GM19463 (cell line): Measurements from ENCODE around the gene SERPINA12.
"Not testable (repeated sequence)": the region's sequence is repeated elsewhere in the genome, so short reads cannot be mapped to it uniquely, and the experiment has no call there.

ENCODE experiments used
- ATAC-seq: cut with Tn5 transposase; IDR thresholded peaks from one replicate; pipeline ENCODE4 v1.9.1; 2021; ENCODE audit warnings: mild to moderate bottlenecking, moderate library complexity; ENCODE audit not compliant: unreplicated experiment

Gene SERPINA12

GRCh38 chr14:94494085-94494484 lies 15.2 kb downstream of the SERPINA12 start:
- no peak for ATAC-seq

GRCh38 chr14:94491511-94491910 lies 17.8 kb downstream of the SERPINA12 start:
- no peak for ATAC-seq

GRCh38 chr14:94489336-94489735 lies 19.9 kb downstream of the SERPINA12 start:
- ATAC-seq: no peak

- ATAC-seq: no peak
These were observed 22.4 kb downstream of the SERPINA12 start for GRCh38 chr14:94486883-94487282.

- ATAC-seq: no peak
These were observed 23.1 kb downstream of the SERPINA12 start for GRCh38 chr14:94485944-94486841.

- no peak for ATAC-seq
These were observed 24.8 kb downstream of the SERPINA12 start for GRCh38 chr14:94484481-94484880.

GRCh38 chr14:94483729-94484275 lies 25.5 kb downstream of the SERPINA12 start:
- no peak for ATAC-seq

- peak; percentile 71 for ATAC-seq
These were observed 26.2 kb downstream of the SERPINA12 start for GRCh38 chr14:94483071-94483451.

GRCh38 chr14:94482132-94483070 lies 26.9 kb downstream of the SERPINA12 start:
- ATAC-seq: not testable (repeated sequence)

- peak; percentile 67 for ATAC-seq
These were observed 27.7 kb downstream of the SERPINA12 start for GRCh38 chr14:94481468-94482131.

GRCh38 chr14:94480809-94481208 lies 28.5 kb downstream of the SERPINA12 start:
- no peak for ATAC-seq

GRCh38 chr14:94478420-94478819 lies 30.8 kb downstream of the SERPINA12 start:
- ATAC-seq: no peak

GRCh38 chr14:94476023-94476422 lies 33.2 kb downstream of the SERPINA12 start, which contains the start of gene SERPINA9:
SERPINA9 (minus strand) TSS chr14:94476197; CDS start chr14:94469840, 6,357 bp downstream.
- no peak for ATAC-seq

GRCh38 chr14:94474581-94475031 lies 34.7 kb downstream of the SERPINA12 start:
- no peak for ATAC-seq

- no peak for ATAC-seq
These were observed 35.4 kb downstream of the SERPINA12 start for GRCh38 chr14:94473666-94474410.

GRCh38 chr14:94472842-94473241 lies 36.4 kb downstream of the SERPINA12 start:
- ATAC-seq: no peak

- no peak for ATAC-seq
These were observed 38.2 kb downstream of the SERPINA12 start for GRCh38 chr14:94471045-94471444.

- no peak for ATAC-seq
These were observed 39.0 kb downstream of the SERPINA12 start for GRCh38 chr14:94470311-94470710.

- ATAC-seq: no peak
These were observed 40.0 kb downstream of the SERPINA12 start for GRCh38 chr14:94469261-94469660.
